NCI-H82 treated with DMSO at 0.1 percent for 48 hours (cell line): ENCODE data around the gene PGAP6.
"Not testable (repeated sequence)": the region's sequence is repeated elsewhere in the genome, so short reads cannot be mapped to it uniquely, and the experiment has no call there.

Source experiments
- DNase-seq: peaks from one replicate; lab custom pipeline; 2025; ENCODE audit not compliant: unreplicated experiment; lab: John Stamatoyannopoulos, UW

Gene PGAP6

DNA sequence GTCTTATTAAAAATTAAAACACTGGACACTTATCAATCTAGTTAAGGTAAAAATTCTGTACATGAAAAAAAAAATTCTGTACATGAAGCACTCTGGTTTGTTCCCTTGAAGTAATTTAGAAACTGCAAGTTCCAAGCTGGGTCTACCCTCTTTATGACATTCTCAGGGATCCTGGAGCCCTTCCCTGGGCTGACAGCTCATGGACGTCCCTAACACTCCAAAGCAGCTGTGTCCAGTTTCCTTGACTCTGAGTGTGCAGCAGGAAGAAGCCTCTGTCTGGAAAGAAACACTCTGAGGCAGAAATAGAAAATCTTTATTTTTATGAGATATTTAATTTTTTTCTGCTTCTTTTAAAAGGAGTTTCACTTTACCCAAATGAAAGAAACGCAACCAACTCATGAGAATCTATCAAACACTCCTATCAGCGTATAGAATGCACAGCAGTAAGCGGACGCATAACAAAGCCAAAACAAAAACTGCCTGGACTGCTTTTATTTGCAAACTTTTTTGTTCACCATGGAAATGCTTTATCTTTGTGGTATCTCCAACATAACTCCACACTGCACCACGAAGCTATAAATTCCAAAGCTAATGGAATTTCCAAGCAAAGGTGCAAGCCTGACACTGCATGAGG, 50.5 kb downstream of the PGAP6 start:
- DNase-seq = not testable (repeated sequence)

GRCh38 chr16:330741-331140, 51.0 kb downstream of the PGAP6 start:
- no peak for DNase-seq

GRCh38 chr16:325375-326145, 56.2 kb downstream of the PGAP6 start:
- DNase-seq = no peak

DNA sequence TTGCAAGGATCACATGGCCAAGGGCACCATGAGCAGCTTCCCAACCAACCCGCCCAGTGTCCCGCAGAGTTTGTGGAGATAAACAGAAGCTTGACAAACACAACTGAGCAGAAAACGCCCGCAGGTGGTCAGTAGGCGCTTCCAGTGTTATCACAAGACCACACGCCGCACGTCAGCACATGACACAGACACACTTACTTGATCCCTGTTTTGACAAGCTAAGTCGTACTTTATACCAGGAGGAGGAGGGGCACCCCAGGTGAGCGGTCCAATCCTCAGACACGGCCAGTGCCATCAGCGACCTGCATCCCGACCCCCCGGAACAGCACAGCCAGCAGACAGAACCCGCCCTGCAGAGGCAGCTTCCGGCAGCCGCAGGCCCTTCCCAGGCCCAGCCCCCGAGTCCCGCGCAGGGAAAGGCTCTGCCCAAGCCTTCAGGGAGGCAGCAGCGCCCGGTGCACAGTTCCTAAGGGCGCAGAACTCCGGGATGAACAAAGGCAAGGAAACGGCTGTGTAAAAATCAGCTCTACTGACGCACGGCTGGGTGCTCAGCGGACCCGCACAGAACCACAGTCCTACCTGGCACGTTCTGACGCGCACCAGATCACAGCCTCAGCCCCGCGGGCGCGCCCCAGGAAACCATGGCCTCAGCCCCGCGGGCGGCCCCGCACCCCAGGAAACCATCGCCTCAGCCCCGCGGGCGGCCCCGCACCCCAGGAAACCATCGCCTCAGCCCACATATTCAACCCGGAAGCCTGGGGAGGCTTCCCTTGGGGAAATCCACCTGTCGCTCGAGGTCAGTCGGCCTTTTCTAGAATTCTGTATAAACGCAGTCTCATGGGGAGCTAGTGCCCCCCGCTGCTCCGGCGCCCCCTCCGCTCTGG, 57.1 kb downstream of the PGAP6 start:
- no peak for DNase-seq

DNA sequence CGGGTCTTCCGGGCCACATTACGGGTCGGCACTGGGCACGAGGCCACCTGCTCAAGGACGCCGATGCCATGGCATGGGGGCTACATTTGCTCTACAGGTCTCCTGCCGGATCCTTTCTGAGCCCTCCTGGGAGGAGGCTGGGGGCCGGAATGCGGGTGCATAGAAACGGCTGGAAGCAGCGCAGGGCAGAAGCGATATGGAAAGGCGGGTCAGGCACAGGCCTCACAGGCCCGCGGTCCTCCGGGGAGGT, 57.7 kb downstream of the PGAP6 start:
- DNase-seq = no peak

DNA sequence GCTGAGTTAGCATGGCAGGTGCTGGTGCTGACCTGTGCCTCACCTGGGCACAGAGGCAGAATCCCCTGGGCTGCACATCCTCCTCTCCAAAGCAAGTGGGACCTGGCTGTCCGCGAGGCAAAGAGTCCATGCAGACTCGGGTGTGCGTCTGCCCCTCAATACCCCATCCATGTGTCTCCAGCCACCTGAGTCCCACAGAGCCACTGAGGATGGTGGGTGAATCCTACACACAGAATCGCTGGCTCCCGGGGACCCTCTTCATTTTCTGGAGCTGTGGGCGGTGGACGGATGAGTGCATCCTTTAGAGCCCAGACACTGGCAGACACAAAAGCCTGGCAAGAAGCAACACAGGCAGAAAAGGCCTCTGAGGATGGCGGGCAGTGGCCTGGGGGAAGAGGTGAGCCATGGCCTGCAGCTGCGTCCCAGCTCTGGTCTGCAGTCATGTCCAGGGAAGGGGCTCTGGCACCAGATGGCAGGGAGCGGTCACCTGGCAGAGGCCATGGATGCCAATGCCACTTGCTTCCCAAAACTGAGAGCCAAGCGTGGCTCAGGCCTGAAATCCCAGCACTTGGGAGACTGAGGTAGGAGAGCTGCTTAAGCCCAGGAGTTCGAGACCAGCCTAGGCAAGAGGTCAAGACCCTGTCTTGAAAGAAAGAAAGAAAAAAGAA, 59.2 kb downstream of the PGAP6 start:
- no peak for DNase-seq

DNA sequence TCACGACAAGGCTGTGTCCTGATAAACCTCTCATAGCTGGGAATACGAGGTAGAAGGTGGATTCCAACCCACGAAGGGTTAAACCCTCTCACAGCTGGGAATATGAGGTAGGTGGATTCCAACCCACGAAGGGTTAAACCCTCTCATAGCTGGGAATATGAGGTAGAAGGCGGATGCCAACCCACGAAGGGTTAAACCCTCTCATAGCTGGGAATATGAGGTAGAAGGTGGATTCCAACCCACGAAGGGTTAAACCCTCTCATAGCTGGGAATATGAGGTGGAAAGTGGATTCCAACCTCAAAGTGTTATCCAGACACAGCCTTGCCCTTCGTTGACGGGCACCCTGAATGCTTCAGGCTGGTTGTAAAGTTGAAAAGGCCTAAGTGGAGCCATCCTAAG, 60.2 kb downstream of the PGAP6 start:
- no peak for DNase-seq
